ENCODE measurements around the gene BIRC3. TPM values are rescaled to one million over a fixed set of nuclear protein-coding genes. Genes with fewer than 3 reads are reported as not detected.

Gene BIRC3
- total RNA-seq, 1 experiment from 2014 or later = 69.4 TPM

GRCh38 chr11:102305352-102306047 is 11.8 kb upstream of the BIRC3 start:
- H3K36me3 Mint-ChIP-seq (ENCODE audit: insufficient read depth, unreplicated experiment) = peaks cover 10% of the 10 kb centered on the region
- peak overlapping the region; percentile 79 for H3K27ac Mint-ChIP-seq (ENCODE audit: unreplicated experiment)
- no peak for TF ChIP-seq CTCF (IDR thresholded peaks at IDR 0.05; ENCODE audit: unreplicated experiment)
- TSS peak; percentile 79 for BruUV-seq (replicated peaks)
- DNase-seq = no peak
- peaks cover 39% of the 10 kb centered on the region for H3K4me1 Mint-ChIP-seq (ENCODE audit: low read depth, unreplicated experiment)
- peaks cover 14% of the 10 kb centered on the region for H3K9me3 Mint-ChIP-seq (ENCODE audit: low read depth, unreplicated experiment)
- H3K4me3 Mint-ChIP-seq (ENCODE audit: low read depth, unreplicated experiment) = peak overlapping the region; percentile 52
- no peaks in the 10 kb centered on the region for H3K27me3 Mint-ChIP-seq (ENCODE audit: unreplicated experiment)
- intact Hi-C loops (cut with micrococcal nuclease; ENCODE audit: unreplicated experiment) = no loop called here
- CTCF ChIA-PET = interaction anchor here (0.6 to 1.9 kb wide), 10 partner anchors 9 to 1011 kb away, joined by 3 to 17 read pairs (median 4); no protein-coding TSS in a partner anchor

- TF ChIP-seq CTCF (IDR thresholded peaks at IDR 0.05; ENCODE audit: unreplicated experiment) = peak; percentile 26
- CTCF ChIA-PET = interaction anchor here (0.6 to 1.9 kb wide), 10 partner anchors 9 to 1012 kb away, joined by 3 to 17 read pairs (median 4); no protein-coding TSS in a partner anchor
- H3K27ac Mint-ChIP-seq (ENCODE audit: unreplicated experiment) = peak overlapping the region; percentile 87
- no TSS peak for BruUV-seq (replicated peaks)
- peaks cover 14% of the 10 kb centered on the region for H3K9me3 Mint-ChIP-seq (ENCODE audit: low read depth, unreplicated experiment)
- peaks cover 10% of the 10 kb centered on the region for H3K36me3 Mint-ChIP-seq (ENCODE audit: insufficient read depth, unreplicated experiment)
- DNase-seq = peak; percentile 80
- no peaks in the 10 kb centered on the region for H3K27me3 Mint-ChIP-seq (ENCODE audit: unreplicated experiment)
- intact Hi-C loops (cut with micrococcal nuclease; ENCODE audit: unreplicated experiment) = no loop called here
- H3K4me3 Mint-ChIP-seq (ENCODE audit: low read depth, unreplicated experiment) = peak overlapping the region; percentile 52
- H3K4me1 Mint-ChIP-seq (ENCODE audit: low read depth, unreplicated experiment) = peaks cover 39% of the 10 kb centered on the region
Measured at GRCh38 chr11:102306048-102306597, 11.2 kb upstream of the BIRC3 start.

GRCh38 chr11:102306817-102307726 is 10.2 kb upstream of the BIRC3 start:
- CTCF ChIA-PET = interaction anchor here (0.8 to 1.9 kb wide), 4 partner anchors 8 to 359 kb away, joined by 3 to 17 read pairs (median 4); no protein-coding TSS in a partner anchor
- Mint-ChIP-seq H3K4me3 (ENCODE audit: low read depth, unreplicated experiment) (peak overlapping the region; percentile 52), H3K36me3 (ENCODE audit: insufficient read depth, unreplicated experiment) (peaks cover 13% of the 10 kb centered on the region), H3K4me1 (ENCODE audit: low read depth, unreplicated experiment) (peaks cover 39% of the 10 kb centered on the region), H3K9me3 (ENCODE audit: low read depth, unreplicated experiment) (peaks cover 8% of the 10 kb centered on the region), H3K27me3 (ENCODE audit: unreplicated experiment) (no peaks in the 10 kb centered on the region), H3K27ac (ENCODE audit: unreplicated experiment) (peak overlapping the region; percentile 87)
- intact Hi-C loops (cut with micrococcal nuclease; ENCODE audit: unreplicated experiment) = no loop called here
- no TSS peak for BruUV-seq (replicated peaks)
- no peak for DNase-seq
- TF ChIP-seq CTCF (IDR thresholded peaks at IDR 0.05; ENCODE audit: unreplicated experiment) = no peak

GRCh38 chr11:102307727-102308038 is 9.6 kb upstream of the BIRC3 start:
- no TSS peak for BruUV-seq (replicated peaks)
- intact Hi-C loops (cut with micrococcal nuclease; ENCODE audit: unreplicated experiment) = no loop called here
- CTCF ChIA-PET = no interaction called here
- TF ChIP-seq CTCF (IDR thresholded peaks at IDR 0.05; ENCODE audit: unreplicated experiment) = no peak
- no peaks in the 10 kb centered on the region for H3K27me3 Mint-ChIP-seq (ENCODE audit: unreplicated experiment)
- H3K36me3 Mint-ChIP-seq (ENCODE audit: insufficient read depth, unreplicated experiment) = peaks cover 13% of the 10 kb centered on the region
- H3K4me1 Mint-ChIP-seq (ENCODE audit: low read depth, unreplicated experiment) = peaks cover 39% of the 10 kb centered on the region
- no peak for DNase-seq
- H3K27ac Mint-ChIP-seq (ENCODE audit: unreplicated experiment) = peak overlapping the region; percentile 87
- H3K4me3 Mint-ChIP-seq (ENCODE audit: low read depth, unreplicated experiment) = peak overlapping the region; percentile 52
- peaks cover 8% of the 10 kb centered on the region for H3K9me3 Mint-ChIP-seq (ENCODE audit: low read depth, unreplicated experiment)

Measured in Calu3 (cell line).